GM23338 (cell line): ENCODE measurements around the gene ABCA1.

Experiments used
- CREB1 ChIP-seq: fragments of 250-450 bp; sonication (Bioruptor Pico); IDR thresholded peaks from 2 replicates; pipeline ENCODE4 v1.5.0; 2020; ENCODE audit warnings: low read depth, mild to moderate bottlenecking, moderate library complexity
- CTCF ChIP-seq, 2 experiments: fragments of 200-600 bp in 1 of 2; sonication (generic) in 1 of 2; conservative IDR thresholded peaks; 2 replicates each; pipeline versions ENCODE4 v1.5.1 to v1.6.1; 2016 to 2017; ENCODE audit warnings: antibody characterized with exemption in 2 of 2, low read depth in 2 of 2, mild to moderate bottlenecking in 2 of 2, moderate library complexity in 1 of 2
- EZH2 ChIP-seq: fragments of 200-600 bp; sonication (generic); IDR thresholded peaks from one replicate; pipeline ENCODE4 v1.8.0; 2017; ENCODE audit warnings: antibody characterized with exemption, mild to moderate bottlenecking, low read depth; ENCODE audit not compliant: unreplicated experiment
- EZH2phosphoT487 ChIP-seq: fragments of 200-600 bp; sonication (generic); IDR thresholded peaks from one replicate; pipeline ENCODE4 v1.8.1; 2018; ENCODE audit warnings: antibody characterized with exemption; ENCODE audit not compliant: unreplicated experiment
- JUNB ChIP-seq: IDR thresholded peaks from one replicate; pipeline ENCODE4 v1.6.1; 2016; ENCODE audit warnings: antibody characterized with exemption; ENCODE audit not compliant: unreplicated experiment
- NANOG ChIP-seq: IDR thresholded peaks from 2 replicates; pipeline ENCODE4 v1.6.1; 2016; ENCODE audit warnings: antibody characterized with exemption, borderline replicate concordance
- POLR2AphosphoS5 ChIP-seq: IDR thresholded peaks from 2 replicates; pipeline ENCODE4 v1.6.1; 2016; ENCODE audit warnings: antibody characterized with exemption, low read depth
- REST ChIP-seq: IDR thresholded peaks from one replicate; pipeline ENCODE4 v1.6.1; 2018; ENCODE audit warnings: antibody characterized with exemption; ENCODE audit not compliant: unreplicated experiment
- STAT1 ChIP-seq: IDR thresholded peaks from one replicate; pipeline ENCODE4 v1.6.1; 2016; ENCODE audit warnings: antibody characterized with exemption; ENCODE audit not compliant: unreplicated experiment
- ZNF331 ChIP-seq: fragments of 250-450 bp; sonication (Bioruptor Pico); IDR thresholded peaks from 2 replicates; pipeline ENCODE4 v1.5.0; 2020; ENCODE audit warnings: low read depth, mild to moderate bottlenecking, moderate library complexity

DNA sequence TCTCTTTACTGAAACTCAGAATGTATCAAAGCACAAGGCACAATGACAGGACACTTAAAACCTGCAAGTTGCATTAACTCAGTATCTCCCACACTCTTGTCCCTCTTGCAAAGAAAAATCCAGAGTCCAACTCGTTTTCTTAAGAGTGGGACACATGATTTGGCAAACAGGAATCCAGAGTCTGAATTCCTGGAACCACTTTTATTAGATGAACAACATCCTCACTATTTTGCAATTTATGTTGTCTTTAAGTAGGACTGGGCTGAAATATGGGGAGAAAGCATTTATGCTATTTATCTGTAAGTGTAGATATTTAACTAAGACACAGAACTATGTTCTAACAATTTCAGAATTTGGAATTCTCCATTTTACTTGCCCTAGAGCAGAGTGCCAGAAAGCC, 69.1 kb downstream of the ABCA1 start:
- TF ChIP-seq CTCF (conservative IDR thresholded peaks at IDR 0.05; ENCODE audit: low read depth in 2 of 2) (no peak), EZH2 (no peak), REST (no peak), EZH2phosphoT487 (no peak), POLR2AphosphoS5 (no peak), JUNB (no peak), STAT1 (no peak), CREB1 (no peak), ZNF331 (CRISPR knock-in tag) (no peak), NANOG (no peak)
